Activated T-cell treated with anti-CD3 and anti-CD28 coated beads for 24 hours (primary cell): ENCODE results near the gene MRPS34.

Experiments
- DNase-seq: peaks from one replicate; pipeline ENCODE4 v3.0.0-alpha.2; 2020; ENCODE audit warnings: low read depth

MRPS34 gene

DNA sequence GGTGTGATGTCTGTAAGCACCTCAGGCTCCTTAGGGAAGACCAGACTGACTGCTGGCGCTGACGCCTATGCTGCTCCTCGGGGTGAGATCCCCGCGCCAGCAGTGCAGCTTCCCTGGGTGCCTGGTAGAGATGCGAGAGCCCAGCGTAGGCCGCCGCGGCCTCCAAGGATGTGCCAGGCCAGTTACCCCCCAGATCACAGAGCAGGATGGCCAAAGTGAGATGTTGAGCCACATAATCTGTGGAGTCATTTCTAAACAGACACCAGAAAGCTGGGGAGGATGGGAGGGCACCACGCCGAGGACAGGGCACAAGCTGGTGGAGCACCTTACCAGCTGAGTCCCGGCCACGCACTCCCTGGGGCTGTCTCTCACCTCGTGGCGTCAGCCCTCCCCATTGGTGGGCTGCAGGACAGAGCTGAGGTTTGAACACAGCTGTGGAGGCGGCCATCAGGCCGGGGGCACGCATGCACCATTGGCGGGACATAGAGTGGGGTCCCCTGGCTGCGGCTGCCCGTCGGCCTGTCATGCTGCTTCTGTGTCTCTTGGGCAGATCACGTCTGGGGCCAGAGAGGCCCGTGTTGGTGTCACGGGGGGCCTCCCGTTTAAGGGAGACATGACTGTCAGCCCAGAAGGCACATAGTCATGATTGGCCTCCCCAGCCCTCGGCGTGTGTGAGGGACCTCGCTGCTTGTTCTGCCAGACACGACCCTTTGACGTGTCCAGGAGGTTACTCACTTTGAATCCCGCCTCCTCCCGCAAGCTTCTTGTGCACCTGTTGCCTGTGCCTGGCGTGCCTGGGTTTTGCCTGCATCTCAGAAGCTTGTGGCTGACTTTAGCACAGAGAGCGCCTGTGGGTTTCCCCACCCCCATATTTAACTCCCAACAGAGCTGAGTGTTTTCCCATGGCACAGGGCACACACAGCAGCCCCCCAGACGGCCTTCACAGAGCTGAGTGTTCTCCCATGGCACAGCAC, 45.0 kb downstream of the MRPS34 start:
- DNase-seq = no peak

GRCh38 chr16:1726661-1727502, 46.1 kb downstream of the MRPS34 start:
- DNase-seq = no peak

- no peak for DNase-seq
Measured at GRCh38 chr16:1724491-1724890, 48.4 kb downstream of the MRPS34 start.

DNA sequence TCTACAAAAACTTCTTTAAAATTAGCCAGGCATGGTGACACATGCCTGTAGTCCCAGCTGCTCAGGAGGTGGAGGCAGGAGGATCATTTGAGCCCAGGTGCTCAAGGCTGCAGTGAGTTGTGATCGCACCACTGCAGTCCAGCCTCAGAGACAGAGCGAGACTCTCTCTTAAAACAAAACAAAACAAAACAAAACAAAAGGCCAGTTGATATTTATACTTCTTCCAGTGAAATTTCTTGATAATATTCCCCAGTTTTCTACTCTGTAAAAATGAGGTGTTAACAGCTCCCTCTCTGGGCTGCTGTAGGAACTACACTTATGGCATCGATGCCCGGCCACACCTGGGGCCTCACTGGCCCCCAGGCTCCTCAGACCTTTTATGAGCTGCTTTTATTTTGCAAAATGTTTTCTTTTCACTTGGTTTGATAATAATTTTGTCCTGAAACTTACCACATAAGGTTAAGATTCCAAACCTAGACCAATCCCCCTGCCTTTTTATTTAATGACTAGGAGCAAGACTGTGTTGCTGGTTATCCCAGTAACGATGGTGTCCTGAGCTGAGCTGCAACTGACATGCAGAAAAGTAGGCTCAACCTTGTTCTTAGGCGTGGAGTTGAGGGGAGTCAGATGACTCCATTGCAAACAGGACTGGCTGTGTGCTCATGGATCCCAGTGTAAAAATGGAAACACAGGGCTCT, 49.3 kb downstream of the MRPS34 start:
- peak; percentile 15 for DNase-seq
